Urothelium cell line (cell line): ENCODE data around the gene AMBRA1.

Experiments used
- DNase-seq: peaks from one replicate; pipeline ENCODE4 v3.0.0; 2011; ENCODE audit warnings: low spot score, mixed read lengths
- FAIRE-seq: peaks from 2 replicates; lab custom pipeline; 2011; peaks lifted over from hg19 to GRCh38; lab: Jason Lieb, UNC

AMBRA1 gene

DNA sequence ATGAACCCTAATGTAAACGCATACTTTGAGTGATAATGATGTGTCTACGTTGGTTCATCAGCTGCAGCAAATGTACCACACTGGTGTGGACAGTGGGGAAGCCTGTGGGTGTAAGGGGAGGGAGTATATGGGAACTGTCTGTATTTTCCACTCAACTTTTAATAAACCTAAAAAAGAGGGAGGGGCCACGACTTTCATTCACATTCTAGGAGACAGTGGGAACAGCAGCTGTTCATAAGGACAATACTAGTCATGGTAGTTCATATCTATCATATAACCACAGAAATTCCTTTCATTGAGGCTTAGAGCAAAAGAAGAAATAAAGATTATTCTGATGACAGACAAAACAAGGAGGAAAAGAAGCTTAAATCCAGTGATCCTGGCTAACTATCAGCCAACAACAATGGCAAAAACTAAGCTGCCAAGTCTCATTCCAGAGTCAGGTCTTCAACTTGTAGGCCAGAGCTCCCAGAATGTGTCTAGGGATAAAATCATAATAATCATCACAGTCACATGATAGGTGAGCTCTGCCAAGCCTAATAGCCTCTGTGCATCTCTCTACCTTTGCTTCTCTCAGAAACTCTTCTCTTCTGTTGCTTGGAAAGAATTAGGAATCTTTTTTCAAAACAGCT is 142.9 kb downstream of the AMBRA1 start:
- no peak for FAIRE-seq
- no peak for DNase-seq

DNA sequence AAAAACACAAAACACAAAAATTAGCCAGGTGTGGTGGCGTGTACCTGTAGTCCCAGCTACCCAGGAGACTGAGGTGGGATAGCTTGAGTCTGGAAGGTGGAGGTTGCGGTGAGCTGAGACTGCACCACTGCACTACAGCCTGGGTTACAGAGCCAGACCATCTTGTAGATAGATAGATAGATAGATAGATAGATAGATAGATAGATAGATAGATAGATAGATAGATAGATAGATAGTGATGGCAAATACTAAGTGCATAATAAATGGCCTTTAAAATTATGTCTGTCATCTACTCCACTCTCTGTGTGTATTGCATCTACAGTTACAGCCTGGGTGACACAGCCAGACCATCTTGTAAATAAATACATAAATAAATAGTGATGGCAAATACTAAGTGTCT is 146.3 kb downstream of the AMBRA1 start:
- DNase-seq = no peak
- no peak for FAIRE-seq

DNA sequence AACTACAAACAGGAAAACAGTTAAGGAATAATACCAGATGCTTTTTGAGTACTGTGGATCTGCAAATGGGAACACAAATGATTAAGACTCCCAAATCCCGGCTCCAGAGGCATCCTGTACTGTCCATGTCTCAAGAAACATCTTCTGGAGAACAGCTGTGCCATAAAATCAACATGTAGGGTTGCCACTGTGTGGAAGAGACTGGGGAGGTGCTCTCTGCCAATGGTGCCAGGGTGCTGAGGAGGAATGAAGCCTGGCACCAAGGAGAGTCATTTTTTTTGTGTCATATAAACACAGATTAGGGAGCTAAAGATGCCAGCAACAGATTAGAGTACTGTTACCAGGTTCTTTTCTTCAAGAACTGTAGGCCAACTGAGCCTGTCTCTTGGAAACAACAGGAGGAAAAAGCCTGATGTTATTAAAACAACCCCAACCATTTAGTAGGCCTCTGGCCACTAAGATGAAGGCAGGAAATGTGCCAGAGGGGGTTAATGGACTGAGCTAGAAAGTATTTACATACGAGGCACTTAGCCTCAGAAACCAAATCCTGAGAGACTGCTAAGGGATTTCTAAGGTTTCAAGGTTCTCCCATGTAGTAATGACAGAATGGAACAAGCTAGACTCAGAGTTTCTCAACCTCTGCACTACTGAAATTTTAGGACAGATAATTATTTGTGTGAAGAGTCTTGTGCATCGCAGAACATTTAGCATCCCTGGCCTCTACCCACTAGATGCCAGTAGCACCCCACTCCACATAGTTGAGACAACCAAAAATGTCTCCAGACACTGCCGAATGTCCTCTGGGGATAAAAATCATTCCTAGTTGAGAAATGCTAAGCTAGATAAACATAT is 147.7 kb downstream of the AMBRA1 start:
- DNase-seq = no peak

DNA sequence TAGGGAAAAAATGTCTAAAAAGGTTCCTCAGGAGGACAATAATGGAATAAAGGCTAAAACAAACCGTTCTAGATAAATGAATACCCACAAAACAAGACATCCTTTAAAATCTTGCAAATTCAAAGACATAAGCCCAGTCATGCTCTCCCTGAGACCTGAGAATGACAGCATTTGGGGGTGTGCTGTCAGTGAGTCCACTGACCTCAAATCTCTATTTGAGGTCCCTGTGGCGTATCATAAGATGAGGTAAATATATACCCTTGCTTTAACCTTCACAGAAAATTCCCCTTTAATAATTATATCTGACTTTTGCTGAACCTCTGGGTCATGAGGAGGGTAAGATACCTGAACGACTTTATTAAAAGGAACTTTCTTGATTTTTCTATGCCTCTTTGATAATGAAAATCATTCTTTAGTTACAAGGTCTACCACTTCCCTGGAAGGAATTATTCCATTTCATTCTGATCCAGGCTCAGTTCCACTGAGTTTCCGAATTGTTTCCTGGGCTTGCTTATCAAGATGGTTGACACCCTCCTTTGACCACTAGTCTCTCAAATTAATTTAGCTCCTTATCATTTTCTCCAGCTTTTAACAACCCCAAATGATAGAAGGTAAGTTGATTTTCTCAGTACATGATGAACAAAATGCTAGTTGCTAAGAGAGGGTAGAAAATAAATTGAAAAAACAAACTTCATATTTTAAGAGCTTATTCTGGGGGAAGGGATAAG is 148.5 kb downstream of the AMBRA1 start:
- DNase-seq (no peak), FAIRE-seq (no peak)

More for the DNA sequence above, 147.7 kb downstream of the AMBRA1 start:
- FAIRE-seq = no peak

DNA sequence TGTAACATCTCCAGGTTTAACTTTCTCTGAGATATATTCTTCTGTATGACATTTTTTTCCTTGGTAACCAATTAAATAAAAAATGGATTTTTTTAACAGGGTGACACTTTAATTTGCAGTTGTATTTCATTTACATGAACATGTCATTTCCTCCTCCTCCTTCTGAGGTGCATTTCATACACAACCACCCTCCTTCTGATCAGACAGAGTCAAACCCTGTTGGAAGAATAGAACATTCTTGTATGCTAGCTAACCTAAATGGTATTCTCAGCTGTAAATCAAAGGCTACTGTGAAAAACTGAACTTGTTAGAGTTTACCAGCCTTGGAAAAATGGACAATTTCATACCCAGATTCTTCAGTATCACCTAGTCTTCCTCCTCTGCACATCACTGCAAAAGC is 149.5 kb downstream of the AMBRA1 start:
- DNase-seq (no peak), FAIRE-seq (no peak)

DNA sequence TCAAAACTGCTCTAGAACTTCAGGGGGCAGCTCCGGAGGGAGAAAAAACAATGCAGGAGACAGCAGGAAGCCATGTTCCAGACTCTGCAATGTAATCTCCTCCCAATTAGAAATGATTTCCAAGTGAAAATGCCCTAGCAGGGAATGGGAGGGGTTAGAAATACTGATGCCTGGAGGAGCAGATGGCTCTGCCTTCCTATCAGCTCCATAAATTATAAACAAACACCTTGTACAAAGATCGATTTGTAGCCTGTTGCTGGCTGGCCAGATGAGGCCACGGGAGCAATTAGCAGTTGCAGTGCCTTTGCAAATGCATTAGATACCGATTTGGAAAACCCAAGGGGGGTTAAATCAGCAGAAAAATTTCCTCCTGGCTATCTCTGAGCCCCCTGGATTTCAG is 155.6 kb downstream of the AMBRA1 start:
- DNase-seq (no peak), FAIRE-seq (no peak)

DNA sequence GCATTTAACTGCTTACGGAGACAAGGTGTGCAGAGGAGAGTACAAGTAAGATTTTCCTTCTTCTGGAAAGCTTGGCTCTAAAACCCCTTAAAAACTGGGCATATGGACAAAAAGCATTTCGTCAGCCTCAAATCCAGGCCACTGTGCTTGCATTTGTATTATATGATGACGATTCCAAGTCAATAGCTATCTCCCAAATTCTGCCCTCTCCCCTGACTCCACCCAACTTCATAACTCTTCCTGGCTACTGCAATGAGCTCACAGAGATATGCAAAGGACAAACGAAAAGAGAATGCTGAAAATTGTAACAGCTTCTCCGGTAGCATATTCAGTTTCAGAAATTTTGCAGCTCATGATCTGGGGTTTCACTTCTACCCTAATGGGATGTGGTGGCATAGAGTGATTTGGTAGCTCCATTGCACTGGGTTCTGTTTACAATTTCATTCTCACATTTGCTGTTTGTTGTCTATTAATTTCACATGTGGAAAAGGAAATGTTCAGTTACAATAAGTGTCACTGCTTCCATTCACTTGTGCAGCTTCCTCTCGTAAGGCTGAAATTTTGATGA is 156.6 kb downstream of the AMBRA1 start:
- FAIRE-seq (no peak), DNase-seq (no peak)

DNA sequence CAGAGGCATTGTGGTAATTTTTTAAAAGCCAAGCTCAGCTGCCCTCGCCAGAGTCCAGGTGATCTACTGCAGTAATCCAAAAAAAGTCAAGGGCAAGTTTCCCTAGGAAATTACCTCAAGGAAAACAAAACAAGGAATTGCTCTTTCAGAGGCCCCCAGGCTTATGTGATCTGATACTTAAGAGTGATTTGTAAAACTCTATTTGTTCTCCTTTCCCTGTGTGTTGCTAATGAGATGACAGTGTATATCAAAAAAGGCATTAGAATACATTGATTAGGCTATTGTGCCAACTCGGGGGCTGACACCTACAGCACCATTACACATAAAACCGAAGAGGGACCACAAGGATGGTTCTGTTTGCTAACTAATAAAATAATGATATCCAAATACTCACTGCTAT is 157.7 kb downstream of the AMBRA1 start:
- FAIRE-seq (no peak), DNase-seq (no peak)

DNA sequence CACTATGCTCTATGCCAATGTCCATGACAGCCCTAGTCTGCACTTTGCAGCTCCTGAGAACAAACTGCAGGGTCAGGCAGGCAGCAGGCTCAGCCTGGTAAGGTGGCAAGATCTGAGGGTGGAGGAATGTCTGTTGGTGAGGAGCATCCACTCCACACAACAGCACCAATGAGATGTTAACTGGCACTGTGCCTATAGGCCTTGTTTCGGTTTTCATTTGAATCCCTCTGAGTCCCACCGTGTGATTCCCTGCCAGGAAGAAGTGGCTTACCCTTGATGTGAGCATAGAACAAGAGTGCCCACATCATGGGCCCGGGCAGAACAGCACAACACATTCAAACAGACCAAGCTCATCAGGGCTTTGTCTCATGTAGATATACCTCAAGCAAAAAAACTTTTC is 158.1 kb downstream of the AMBRA1 start:
- FAIRE-seq (no peak), DNase-seq (no peak)

DNA sequence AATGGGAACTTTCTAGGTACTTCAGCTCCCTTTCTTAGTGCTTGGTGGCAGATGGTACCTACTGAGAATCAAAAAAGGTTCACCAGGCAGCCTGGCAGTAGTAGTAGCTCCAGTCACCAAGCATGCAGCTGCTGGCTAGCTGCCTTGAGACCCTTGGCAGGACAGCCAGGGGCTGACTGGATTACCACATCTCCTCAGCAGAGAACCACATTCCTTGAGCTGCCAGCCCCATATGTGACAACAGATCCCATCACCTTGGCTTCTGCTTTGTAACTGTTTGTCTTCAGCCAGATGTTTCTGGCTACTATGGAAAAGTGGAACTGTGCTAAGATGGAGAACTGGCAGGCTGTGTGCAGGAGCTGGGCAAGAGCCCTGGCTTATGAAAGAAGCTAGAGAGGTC is 162.6 kb downstream of the AMBRA1 start:
- DNase-seq = no peak
- FAIRE-seq = no peak

DNA sequence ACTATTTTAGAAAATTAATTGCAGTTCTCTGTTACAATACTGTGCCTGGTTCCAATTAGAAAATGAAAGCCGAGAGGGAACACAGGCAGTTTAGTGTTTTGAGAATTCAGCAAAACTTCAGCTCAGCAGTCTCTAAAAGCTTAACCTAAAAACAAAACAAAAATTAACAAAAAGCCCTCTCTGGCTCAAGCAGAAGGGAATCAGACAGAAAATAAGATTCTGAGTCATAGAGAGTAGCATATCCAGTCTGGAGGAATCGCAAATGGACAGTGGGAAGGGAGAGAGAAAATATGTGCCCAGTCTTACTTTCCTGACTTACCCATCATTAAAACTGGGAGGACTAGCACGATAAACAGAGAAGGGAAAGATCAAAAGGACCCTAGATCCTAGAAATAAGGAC is 164.1 kb downstream of the AMBRA1 start:
- FAIRE-seq (no peak), DNase-seq (no peak)

DNA sequence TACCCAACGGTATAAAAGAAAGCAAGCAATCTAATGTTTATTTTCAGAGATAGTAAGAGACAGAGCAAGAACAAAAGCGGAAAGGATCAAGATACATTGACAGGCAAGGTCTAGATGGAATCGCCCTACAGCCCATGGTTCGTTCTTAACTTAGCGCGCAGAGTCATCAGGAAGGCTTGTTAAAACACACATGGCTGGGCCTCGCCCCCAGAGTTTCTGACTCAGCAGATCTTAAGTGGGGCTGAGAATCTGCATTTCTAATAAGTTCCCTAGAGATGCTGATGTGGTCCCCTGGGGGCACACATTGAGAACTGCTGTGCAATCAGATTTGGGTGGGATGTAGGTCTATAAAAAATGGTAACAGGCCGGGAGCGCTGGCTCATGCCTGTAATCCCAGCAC is 166.5 kb downstream of the AMBRA1 start:
- DNase-seq (no peak), FAIRE-seq (no peak)

DNA sequence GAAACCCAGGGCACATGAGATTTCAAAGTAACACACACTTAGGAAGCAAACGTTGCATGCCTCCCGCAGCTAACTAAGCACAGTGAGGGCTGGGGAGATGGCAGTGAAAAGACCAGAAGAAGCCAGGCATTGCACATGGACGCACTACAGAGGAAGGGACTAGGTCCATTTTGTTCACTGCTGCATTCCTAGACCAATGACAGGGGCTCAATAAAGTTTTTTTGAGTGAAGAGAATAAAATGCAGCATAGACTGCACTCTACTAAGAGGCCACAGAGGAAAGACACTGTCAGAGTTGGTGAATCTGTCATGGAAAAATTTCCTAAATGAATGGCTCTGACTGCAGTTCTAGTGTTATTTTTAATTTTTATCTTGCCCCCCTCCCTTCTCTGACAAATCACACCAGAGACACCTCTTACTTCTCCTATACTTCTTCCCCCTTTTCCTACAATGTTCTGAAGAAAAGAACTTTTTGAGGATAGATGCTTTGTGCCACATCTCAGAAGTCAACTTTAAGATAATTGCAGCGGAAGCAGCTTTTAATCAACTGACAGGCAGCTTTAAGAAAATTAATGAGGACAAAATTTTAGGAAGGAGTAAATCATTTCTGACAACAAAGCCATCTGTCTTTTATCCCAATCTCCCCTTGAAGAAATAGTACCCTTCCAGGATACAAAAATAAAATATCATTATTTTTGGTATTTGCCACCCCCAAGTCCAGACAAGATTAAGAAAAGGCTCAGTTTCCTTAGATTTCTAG is 167.4 kb downstream of the AMBRA1 start:
- DNase-seq (no peak), FAIRE-seq (no peak)

DNA sequence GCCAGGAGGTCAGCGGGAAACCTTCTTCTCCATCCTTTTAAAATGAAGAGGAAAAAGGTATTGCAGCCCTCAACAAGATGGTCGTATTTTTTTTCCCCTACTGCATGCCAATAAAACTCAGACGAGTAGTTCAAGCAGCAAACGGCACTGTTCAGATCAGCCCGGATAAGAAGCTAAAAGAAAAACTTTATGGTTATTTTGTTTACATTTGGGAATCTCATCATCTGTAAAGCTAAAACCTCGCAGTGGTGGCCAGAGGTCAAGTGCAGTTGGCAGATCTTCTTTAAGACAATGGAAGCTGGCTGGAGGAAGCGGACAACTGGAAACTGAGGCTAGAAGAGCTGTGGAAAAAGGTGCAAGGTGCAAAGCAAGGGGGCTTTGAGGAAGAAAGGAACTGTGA is 171.2 kb downstream of the AMBRA1 start:
- FAIRE-seq = no peak

DNA sequence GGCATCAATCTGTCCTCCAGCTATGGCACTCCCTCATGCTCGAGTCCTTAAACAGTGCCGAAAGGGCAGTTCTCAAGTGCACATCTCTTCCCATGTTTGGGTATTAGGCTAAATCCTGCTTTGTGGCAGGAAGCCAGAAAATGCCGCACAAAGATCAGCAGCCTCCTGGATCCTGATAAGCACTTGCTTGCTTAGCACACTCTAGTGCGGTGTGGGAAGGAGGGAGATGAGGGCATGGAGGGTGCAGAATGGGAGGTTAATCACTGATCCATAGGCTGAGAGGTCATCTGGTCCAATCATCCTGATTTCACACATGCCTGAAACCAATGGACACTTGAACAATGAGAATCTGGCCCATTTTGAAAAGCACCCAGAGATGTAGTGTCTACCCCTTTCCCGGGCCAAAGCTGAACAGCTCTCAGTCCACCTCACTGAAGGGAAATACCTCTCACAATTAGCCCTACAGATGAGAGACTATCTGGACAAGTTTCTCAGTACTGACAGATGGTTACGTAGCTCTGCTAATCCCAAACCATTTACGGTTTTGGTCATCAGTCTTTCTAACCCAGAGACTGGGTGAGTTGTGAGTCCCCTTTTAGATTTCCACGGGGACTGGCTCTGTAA is 172.5 kb downstream of the AMBRA1 start:
- FAIRE-seq = no peak
- DNase-seq = no peak

More for the DNA sequence above, 171.2 kb downstream of the AMBRA1 start:
- DNase-seq = no peak

DNA sequence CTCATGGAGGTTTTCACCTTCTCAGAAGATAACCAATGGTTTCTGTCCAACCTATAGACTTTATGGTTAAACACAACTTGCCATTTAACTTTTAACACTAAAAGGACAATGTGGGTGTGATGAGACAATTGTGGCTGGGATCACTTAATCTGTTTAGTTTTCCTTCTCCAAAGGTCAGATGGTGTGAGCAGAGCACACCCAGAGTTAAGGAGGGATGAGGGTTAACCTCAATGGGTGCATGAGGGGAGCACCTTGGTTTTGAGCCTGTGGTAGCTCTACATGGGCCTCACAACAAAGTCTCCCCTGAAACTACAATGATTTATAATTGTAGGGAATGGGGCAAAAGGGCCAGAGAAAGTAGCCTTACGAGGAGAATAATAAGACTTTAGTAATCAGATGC is 173.3 kb downstream of the AMBRA1 start:
- no peak for DNase-seq
- FAIRE-seq = no peak

DNA sequence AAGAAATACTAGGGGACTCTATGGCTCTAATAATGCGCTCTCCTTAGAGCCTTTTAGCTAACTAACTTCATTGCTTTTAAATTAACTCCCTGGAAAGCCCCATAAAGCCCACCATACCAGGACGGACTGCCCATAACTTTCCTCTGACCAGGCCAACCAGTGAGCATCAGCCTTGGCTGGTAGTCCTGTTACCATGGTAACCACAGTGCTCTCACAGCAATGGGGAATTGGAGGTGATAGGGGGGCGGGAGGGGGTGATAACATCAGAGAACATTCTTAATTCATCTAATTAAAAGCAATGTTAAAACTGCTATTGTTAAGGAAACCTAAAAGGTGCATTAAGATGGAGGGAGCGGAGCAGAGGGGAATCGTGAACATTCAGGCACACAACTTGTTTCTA is 175.1 kb downstream of the AMBRA1 start:
- FAIRE-seq (no peak), DNase-seq (no peak)

DNA sequence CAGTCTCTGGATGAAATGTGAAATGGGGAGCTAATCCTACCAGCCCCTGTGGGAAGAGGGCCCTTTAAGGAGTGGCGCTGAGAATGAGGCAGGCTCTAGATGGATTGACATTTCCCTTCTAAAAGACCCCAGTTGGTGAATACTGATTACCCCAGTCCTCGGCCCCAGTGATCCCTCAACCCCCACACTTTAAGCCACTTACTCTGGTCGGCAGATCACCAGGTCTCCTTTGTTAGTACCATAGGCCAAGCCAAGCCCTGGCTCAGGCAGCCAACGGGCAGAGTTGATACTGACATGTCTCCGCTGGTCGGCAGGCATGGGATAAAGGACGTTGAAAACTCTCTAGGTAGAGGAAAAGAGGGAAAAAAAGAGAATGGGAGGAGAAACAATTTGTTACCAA is 176.1 kb downstream of the AMBRA1 start:
- FAIRE-seq = no peak
- DNase-seq = no peak

DNA sequence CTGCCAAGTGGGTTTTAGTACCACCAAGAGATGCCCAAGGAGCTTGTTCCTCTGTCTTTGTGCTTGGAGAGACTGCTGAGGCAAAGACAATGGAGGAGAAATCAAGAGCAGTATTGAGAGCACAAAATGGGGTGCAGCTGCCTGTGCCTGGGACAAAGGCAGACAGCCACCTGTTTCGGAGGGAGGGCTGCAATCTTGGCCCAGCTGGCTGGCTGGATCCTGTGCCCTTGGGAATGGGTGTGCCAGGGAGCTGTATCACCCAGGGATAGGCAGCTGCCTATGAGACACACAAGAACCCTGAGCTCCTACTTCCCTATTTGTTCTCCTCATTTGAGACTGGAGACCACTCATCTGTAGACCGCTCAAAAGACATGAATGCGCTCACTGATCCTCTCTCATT is 178.9 kb downstream of the AMBRA1 start:
- DNase-seq (no peak), FAIRE-seq (no peak)

DNA sequence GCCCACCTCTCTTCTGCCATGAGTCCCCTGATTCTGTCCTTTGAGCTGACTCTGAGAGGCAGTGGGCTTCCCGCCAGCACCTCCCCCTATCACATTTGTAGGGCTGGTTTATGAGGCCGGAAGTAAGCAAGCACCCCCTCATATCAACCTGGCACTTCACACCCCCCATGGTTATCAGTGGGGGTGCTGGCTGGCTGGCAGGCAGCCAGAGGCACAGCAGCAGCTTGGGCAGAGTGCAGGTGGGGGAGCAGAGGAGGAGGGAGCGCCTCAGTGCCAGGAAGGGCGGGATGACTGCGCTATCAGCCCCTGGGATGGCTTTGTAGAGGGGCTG is 179.4 kb downstream of the AMBRA1 start:
- no peak for FAIRE-seq
- DNase-seq = no peak
